Neural cell (in vitro differentiated cells): Measurements from ENCODE around the gene ROR1. TPM values are rescaled to one million over a fixed set of nuclear protein-coding genes. Genes with fewer than 3 reads are reported as not detected.

Source experiments
- H2AFZ ChIP-seq: fragments of 200-600, 300-800 bp; sonication (generic), shearing (Covaris generic); 2 replicates; pipeline ENCODE4 v1.6.0; 2014; ENCODE audit warnings: low read depth, mild to moderate bottlenecking, antibody characterized with exemption, low read length, moderate library complexity
- H3F3A ChIP-seq: fragments of 200-600 bp; shearing (Covaris generic); 2 replicates; pipeline ENCODE4 v1.6.1; 2016; ENCODE audit warnings: mild to moderate bottlenecking, moderate library complexity, mixed read lengths, antibody characterized with exemption, low read length; ENCODE audit not compliant: insufficient read depth, poor library complexity, severe bottlenecking
- H3K27ac ChIP-seq: fragments of 200-600, 300-800 bp; sonication (generic), shearing (Covaris generic); 2 replicates; pipeline ENCODE4 v1.5.1; 2014; ENCODE audit warnings: mild to moderate bottlenecking, low read length, moderate library complexity
- H3K27me3 ChIP-seq: fragments of 300-800, 200-600 bp; sonication (generic), shearing (Covaris generic); 2 replicates; pipeline ENCODE4 v1.6.0; 2014; ENCODE audit warnings: mild to moderate bottlenecking, low read depth, low read length, moderate library complexity; ENCODE audit not compliant: insufficient read depth
- H3K36me3 ChIP-seq: fragments of 300-800, 200-600 bp; sonication (generic), shearing (Covaris generic); 2 replicates; pipeline ENCODE4 v1.5.1; 2014; ENCODE audit warnings: mild to moderate bottlenecking, antibody characterized with exemption, low read length, moderate library complexity; ENCODE audit not compliant: insufficient read depth
- H3K4me2 ChIP-seq: fragments of 300-800, 200-600 bp; sonication (generic), shearing (Covaris generic); 2 replicates; pipeline ENCODE4 v1.6.0; 2014; ENCODE audit warnings: mild to moderate bottlenecking, low read length
- H3K4me3 ChIP-seq: fragments of 300-800, 200-600 bp; sonication (generic), shearing (Covaris generic); 2 replicates; pipeline ENCODE4 v1.5.1; 2014; ENCODE audit warnings: mild to moderate bottlenecking, low read length, moderate library complexity
- H3K79me2 ChIP-seq: fragments of 200-600 bp; shearing (Covaris generic); replicated peaks from 2 replicates; pipeline ENCODE4 v1.6.0; 2014; ENCODE audit warnings: mild to moderate bottlenecking, low read length, moderate library complexity; ENCODE audit not compliant: insufficient read depth
- H3K9ac ChIP-seq: fragments of 300-800, 200-600 bp; sonication (generic), shearing (Covaris generic); 2 replicates; pipeline ENCODE4 v1.6.1; 2016; ENCODE audit warnings: mild to moderate bottlenecking, low read length, mixed read lengths
- H3K9me2 ChIP-seq: fragments of 200-600 bp; shearing (Covaris generic); 2 replicates; pipeline ENCODE4 v1.6.1; 2016; ENCODE audit warnings: mild to moderate bottlenecking, low read length, mixed read lengths; ENCODE audit not compliant: insufficient read depth
- H3K9me3 ChIP-seq: fragments of 200-600, 300-800 bp; sonication (generic), shearing (Covaris generic); 2 replicates; pipeline ENCODE4 v1.6.1; 2016; ENCODE audit warnings: mild to moderate bottlenecking, mixed run types, low read length, moderate library complexity, mixed read lengths
- H4K20me1 ChIP-seq: fragments of 200-600 bp; shearing (Covaris generic); 2 replicates; pipeline ENCODE4 v1.6.1; 2016; ENCODE audit warnings: mild to moderate bottlenecking, mixed run types; ENCODE audit not compliant: insufficient read depth
- EP300 ChIP-seq: fragments of 450-650 bp; conservative IDR thresholded peaks from 2 replicates; pipeline ENCODE4 v1.6.1; 2014; ENCODE audit warnings: antibody characterized with exemption, mild to moderate bottlenecking, moderate library complexity; ENCODE audit not compliant: poor library complexity, severe bottlenecking
- EZH2 ChIP-seq: fragments of 200-600, 300-800 bp; shearing (Covaris generic), sonication (generic); IDR thresholded peaks from 2 replicates; pipeline ENCODE4 v1.6.1; 2014; ENCODE audit warnings: antibody characterized with exemption, low read length, borderline replicate concordance, mild to moderate bottlenecking; ENCODE audit not compliant: insufficient read depth, poor library complexity, severe bottlenecking
- MXI1 ChIP-seq: fragments of 450-650 bp; conservative IDR thresholded peaks from 2 replicates; pipeline ENCODE4 v1.6.1; 2014; ENCODE audit warnings: antibody characterized with exemption, mild to moderate bottlenecking; ENCODE audit not compliant: poor library complexity, severe bottlenecking
- POLR2AphosphoS5 ChIP-seq: IDR thresholded peaks from 2 replicates; pipeline ENCODE4 v1.6.1; 2012
- RAD21 ChIP-seq: fragments of 450-650 bp; conservative IDR thresholded peaks from 2 replicates; pipeline ENCODE4 v1.6.1; 2014; ENCODE audit warnings: antibody characterized with exemption, mild to moderate bottlenecking, moderate library complexity
- REST ChIP-seq: IDR thresholded peaks from 2 replicates; pipeline ENCODE4 v1.6.1; 2012; ENCODE audit warnings: borderline replicate concordance
- SMC3 ChIP-seq: fragments of 450-650 bp; conservative IDR thresholded peaks from 2 replicates; pipeline ENCODE4 v1.6.1; 2014; ENCODE audit warnings: antibody characterized with exemption, mild to moderate bottlenecking, moderate library complexity; ENCODE audit not compliant: poor library complexity
- TAF1 ChIP-seq: IDR thresholded peaks from 2 replicates; pipeline ENCODE4 v1.6.1; 2012; ENCODE audit warnings: low read depth
- polyA plus RNA-seq: library from polyadenylated mRNA; depleted of rRNA; stranded (reverse); fragments of >200 nt; gene quantifications from 2 replicates; pipeline ENCODE4 v1.2.3, GENCODE V29; 2014
- TF ChIP-seq, protein P1 (sequence below): fragments of 450-650 bp; IDR thresholded peaks from 2 replicates; pipeline ENCODE4 v1.5.1; 2014; ENCODE audit warnings: antibody characterized with exemption, mild to moderate bottlenecking, moderate library complexity; ENCODE audit not compliant: poor library complexity, severe bottlenecking

Gene ROR1
- polyA plus RNA-seq, 1 donor from 2014 or later, result 0.27 TPM

DNA sequence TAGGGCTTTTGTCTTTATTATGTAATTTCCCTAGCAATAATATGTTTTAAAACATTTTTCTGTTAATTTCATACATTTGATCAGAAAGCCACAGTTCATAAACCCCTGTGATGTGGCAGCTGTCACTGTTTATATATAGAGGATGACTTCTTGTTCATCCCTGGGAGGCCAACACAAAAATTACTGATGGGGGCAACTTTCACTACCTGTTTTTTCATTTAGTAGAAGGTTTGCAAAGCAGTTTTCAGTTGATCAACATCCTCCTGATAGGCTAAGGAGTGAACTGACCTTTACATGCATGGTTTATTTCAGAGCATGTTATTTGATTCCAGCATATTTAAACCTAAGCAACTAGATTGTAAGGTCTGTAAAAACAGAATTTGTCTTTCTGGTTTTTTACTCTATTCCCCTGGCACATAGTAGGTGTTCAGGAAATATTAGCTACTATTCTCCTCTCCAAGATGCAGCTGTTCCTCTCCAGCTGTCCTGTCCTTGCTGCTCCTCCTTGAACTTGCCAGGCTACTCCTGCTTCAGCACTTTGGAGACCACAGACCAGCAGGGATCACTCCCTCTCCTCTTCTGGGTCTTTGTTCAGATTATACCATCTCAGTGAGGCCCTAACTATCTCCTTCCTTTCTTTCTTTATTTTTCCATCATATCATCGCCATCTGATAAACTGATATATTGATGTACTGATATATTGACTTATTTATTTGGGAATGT is 54.7 kb downstream of the ROR1 start:
- Histone ChIP-seq H3K9me2 (no peaks in the 10 kb centered on the region), H3F3A (no peaks in the 10 kb centered on the region), H3K36me3 (no peaks in the 10 kb centered on the region), H3K79me2 (no peaks in the 10 kb centered on the region), H3K27me3 (no peaks in the 10 kb centered on the region), H4K20me1 (no peaks in the 10 kb centered on the region), H3K4me3 (no peak overlapping the region), H3K9ac (no peak overlapping the region), H2AFZ (no peak overlapping the region), H3K4me2 (no peak overlapping the region), H3K27ac (no peak overlapping the region), H3K9me3 (no peaks in the 10 kb centered on the region)
- TF ChIP-seq EZH2, result no peak
- TF ChIP-seq, protein P1, sequence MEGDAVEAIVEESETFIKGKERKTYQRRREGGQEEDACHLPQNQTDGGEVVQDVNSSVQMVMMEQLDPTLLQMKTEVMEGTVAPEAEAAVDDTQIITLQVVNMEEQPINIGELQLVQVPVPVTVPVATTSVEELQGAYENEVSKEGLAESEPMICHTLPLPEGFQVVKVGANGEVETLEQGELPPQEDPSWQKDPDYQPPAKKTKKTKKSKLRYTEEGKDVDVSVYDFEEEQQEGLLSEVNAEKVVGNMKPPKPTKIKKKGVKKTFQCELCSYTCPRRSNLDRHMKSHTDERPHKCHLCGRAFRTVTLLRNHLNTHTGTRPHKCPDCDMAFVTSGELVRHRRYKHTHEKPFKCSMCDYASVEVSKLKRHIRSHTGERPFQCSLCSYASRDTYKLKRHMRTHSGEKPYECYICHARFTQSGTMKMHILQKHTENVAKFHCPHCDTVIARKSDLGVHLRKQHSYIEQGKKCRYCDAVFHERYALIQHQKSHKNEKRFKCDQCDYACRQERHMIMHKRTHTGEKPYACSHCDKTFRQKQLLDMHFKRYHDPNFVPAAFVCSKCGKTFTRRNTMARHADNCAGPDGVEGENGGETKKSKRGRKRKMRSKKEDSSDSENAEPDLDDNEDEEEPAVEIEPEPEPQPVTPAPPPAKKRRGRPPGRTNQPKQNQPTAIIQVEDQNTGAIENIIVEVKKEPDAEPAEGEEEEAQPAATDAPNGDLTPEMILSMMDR, result no peak
- no peak for TF ChIP-seq MXI1
- TF ChIP-seq SMC3, result no peak
- no peak for TF ChIP-seq POLR2AphosphoS5
- no peak for TF ChIP-seq RAD21
- TF ChIP-seq TAF1, result no peak
- TF ChIP-seq REST, result no peak

- Histone ChIP-seq H3K27ac (no peak overlapping the region), H3K4me2 (no peak overlapping the region), H3K36me3 (no peaks in the 10 kb centered on the region), H3K9me2 (no peaks in the 10 kb centered on the region), H3K4me3 (no peak overlapping the region), H3F3A (no peaks in the 10 kb centered on the region), H3K27me3 (no peaks in the 10 kb centered on the region), H3K9me3 (no peaks in the 10 kb centered on the region), H3K79me2 (no peaks in the 10 kb centered on the region), H3K9ac (no peak overlapping the region), H2AFZ (no peak overlapping the region), H4K20me1 (no peaks in the 10 kb centered on the region)
- TF ChIP-seq POLR2AphosphoS5 (no peak), REST (no peak), RAD21 (no peak), EP300 (no peak), SMC3 (no peak), TAF1 (no peak), EZH2 (no peak), MXI1 (no peak)
- TF ChIP-seq, protein P1, result no peak
Measured at GRCh38 chr1:63829349-63830327, 55.8 kb downstream of the ROR1 start.
